ENCODE data around the gene CITED1. TPM values are rescaled to one million over a fixed set of nuclear protein-coding genes. Genes with fewer than 3 reads are reported as not detected.

The CITED1 gene
- total RNA-seq, 1 experiment from 2014 or later = 1.8 TPM

DNA sequence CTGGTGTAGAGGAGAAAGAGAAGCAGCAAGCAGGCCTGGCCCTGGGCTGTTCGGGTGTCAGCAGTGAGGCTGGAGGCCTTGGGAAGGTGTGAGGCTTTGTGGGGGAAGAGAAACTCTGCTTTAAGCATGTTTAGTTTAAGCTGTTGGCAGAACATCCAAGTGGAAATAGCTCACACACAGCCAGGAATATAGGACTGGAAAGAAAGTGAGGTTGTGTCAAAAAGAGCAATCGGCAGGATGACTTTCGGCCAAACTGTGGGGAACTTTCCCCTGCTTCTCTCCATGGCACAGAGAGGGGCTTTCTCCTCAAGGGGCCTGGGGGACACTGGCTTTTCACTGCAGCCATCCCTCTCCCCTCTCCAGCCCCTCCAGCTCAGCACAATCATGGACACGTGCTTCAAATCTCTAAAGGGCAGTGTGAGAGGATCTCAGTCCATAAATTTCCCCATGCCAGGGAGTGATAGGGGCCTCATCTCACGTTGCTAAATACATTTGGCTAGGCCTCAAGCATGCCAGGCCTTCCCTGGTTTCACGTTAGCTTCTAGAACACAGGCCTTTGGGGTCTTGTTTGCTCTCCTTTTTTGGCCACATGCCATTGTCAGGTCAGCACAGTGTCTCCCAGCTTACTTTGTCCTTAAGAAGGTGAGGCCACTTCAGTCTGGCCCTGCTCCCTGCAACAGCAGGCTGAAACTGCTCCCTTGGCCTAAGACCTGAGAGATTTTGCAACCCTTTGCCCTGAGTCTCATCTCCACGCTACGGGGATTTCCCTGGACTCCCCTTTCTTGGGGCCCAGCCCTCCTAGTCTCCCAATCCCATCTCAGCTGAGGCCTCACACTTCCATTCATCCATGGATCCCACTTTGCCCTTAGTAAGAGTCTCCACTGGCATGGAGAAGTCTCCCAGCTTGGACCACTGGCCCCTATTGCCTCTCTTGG is 8.3 kb upstream of the CITED1 start:
- no peak overlapping the region for H3K4me2 ChIP-seq (ENCODE audit: low read length)
- TF ChIP-seq EZH2phosphoT487 (IDR thresholded peaks at IDR 0.05; ENCODE audit: borderline replicate concordance, low read length) = no peak
- TF ChIP-seq EZH2 (IDR thresholded peaks at IDR 0.05; ENCODE audit: low read length, unreplicated experiment) = no peak
- TF ChIP-seq, protein P1, sequence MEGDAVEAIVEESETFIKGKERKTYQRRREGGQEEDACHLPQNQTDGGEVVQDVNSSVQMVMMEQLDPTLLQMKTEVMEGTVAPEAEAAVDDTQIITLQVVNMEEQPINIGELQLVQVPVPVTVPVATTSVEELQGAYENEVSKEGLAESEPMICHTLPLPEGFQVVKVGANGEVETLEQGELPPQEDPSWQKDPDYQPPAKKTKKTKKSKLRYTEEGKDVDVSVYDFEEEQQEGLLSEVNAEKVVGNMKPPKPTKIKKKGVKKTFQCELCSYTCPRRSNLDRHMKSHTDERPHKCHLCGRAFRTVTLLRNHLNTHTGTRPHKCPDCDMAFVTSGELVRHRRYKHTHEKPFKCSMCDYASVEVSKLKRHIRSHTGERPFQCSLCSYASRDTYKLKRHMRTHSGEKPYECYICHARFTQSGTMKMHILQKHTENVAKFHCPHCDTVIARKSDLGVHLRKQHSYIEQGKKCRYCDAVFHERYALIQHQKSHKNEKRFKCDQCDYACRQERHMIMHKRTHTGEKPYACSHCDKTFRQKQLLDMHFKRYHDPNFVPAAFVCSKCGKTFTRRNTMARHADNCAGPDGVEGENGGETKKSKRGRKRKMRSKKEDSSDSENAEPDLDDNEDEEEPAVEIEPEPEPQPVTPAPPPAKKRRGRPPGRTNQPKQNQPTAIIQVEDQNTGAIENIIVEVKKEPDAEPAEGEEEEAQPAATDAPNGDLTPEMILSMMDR (conservative IDR thresholded peaks at IDR 0.05; ENCODE audit: low read depth, low read length) = no peak
- H4K20me1 ChIP-seq (ENCODE audit: low read length) = no peaks in the 10 kb centered on the region
- peaks cover 3% of the 10 kb centered on the region for H3K4me1 ChIP-seq (ENCODE audit: insufficient read depth, low read length)
- intact Hi-C loops (cut with micrococcal nuclease) = no loop called here
- no peak overlapping the region for H3K4me3 ChIP-seq (ENCODE audit: low read length)
- no peak overlapping the region for H2AFZ ChIP-seq (ENCODE audit: low read length)
- H3K9me2 ChIP-seq (replicated peaks; ENCODE audit: low read length) = no peaks in the 10 kb centered on the region
- ChIA-PET CTCF (no interaction called here), POLR2A (ENCODE audit: unreplicated experiment) (no interaction called here)
- no peaks in the 10 kb centered on the region for H3K36me3 ChIP-seq (ENCODE audit: low read depth, low read length)
- no peaks in the 10 kb centered on the region for H3K79me2 ChIP-seq (ENCODE audit: low read length)
- ATAC-seq (no peak), DNase-seq (no peak)
- no peak overlapping the region for H3K9ac ChIP-seq (ENCODE audit: low read length)
- no peaks in the 10 kb centered on the region for H3K9me3 ChIP-seq (ENCODE audit: low read length)
- no peak overlapping the region for H3K27ac ChIP-seq (ENCODE audit: low read length)
- no peaks in the 10 kb centered on the region for H3K27me3 ChIP-seq (ENCODE audit: low read length)
- no peaks in the 10 kb centered on the region for H3F3A ChIP-seq (ENCODE audit: low read length, unreplicated experiment)
- no TSS peak for BruUV-seq (replicated peaks)

DNA sequence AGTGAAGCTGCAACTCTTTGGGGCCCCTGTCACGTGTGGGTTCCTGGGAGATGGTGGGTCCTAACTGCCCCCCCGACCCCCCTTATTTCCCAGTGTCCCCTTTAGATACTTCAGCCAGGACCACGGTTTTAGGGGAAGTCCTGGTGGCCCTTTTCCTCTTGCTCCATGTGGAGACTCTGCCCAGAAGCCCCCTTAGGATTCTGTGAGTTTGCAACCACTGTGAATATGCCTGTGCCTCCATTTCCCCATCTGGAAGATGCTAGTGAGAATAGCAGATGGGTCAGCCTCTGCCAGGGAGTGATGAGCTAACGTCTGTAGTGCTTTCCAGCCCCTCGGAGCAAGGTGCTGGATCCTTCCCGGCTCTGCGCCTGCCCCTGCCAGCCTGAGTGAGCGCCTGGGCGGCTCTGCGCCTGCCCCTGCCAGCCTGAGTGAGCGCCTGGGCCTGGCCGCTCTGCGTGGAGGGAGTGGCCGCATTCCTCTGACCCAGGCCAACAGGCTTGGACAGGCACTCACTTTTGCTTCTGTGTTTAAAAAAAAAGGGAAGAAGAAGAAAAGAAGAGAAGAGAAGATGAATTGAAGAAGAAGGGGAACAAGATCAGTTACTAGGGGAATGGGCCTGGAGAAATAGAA is 6.7 kb upstream of the CITED1 start:
- Histone ChIP-seq H3K4me1 (ENCODE audit: insufficient read depth, low read length) (peaks cover 10% of the 10 kb centered on the region), H3K27ac (ENCODE audit: low read length) (no peak overlapping the region), H3K9me3 (ENCODE audit: low read length) (no peaks in the 10 kb centered on the region), H4K20me1 (ENCODE audit: low read length) (no peaks in the 10 kb centered on the region), H3K9me2 (replicated peaks; ENCODE audit: low read length) (no peaks in the 10 kb centered on the region), H2AFZ (ENCODE audit: low read length) (no peak overlapping the region), H3F3A (ENCODE audit: low read length, unreplicated experiment) (no peaks in the 10 kb centered on the region), H3K4me3 (ENCODE audit: low read length) (no peak overlapping the region), H3K27me3 (ENCODE audit: low read length) (peaks cover 4% of the 10 kb centered on the region; the same call in 1 of the 2 replicates), H3K36me3 (ENCODE audit: low read depth, low read length) (no peaks in the 10 kb centered on the region), H3K79me2 (ENCODE audit: low read length) (no peaks in the 10 kb centered on the region), H3K9ac (ENCODE audit: low read length) (no peak overlapping the region), H3K4me2 (ENCODE audit: low read length) (no peak overlapping the region)
- ChIA-PET POLR2A (ENCODE audit: unreplicated experiment) (interaction anchor here (0.6 kb wide), 1 partner anchor 1250 kb away, joined by 4 read pairs; no protein-coding TSS in a partner anchor), CTCF (no interaction called here)
- TF ChIP-seq EZH2 (IDR thresholded peaks at IDR 0.05; ENCODE audit: low read length, unreplicated experiment) (no peak), EZH2phosphoT487 (IDR thresholded peaks at IDR 0.05; ENCODE audit: borderline replicate concordance, low read length) (no peak)
- TF ChIP-seq, protein P1 (conservative IDR thresholded peaks at IDR 0.05; ENCODE audit: low read depth, low read length) = no peak
- BruUV-seq (replicated peaks) = no TSS peak
- no peak for DNase-seq
- intact Hi-C loops (cut with micrococcal nuclease) = no loop called here
- ATAC-seq = no peak

Measured in PC-3 (cell line).